Activated CD4-positive, alpha-beta T cell treated with anti-CD3 and anti-CD28 coated beads, Interleukin-2, amount 50 U/mL, for 1 hour (primary cell): Measurements from ENCODE around the gene IDUA.

Experiments used
- DNase-seq: peaks from one replicate; pipeline ENCODE4 v3.0.0-alpha.2; 2020

Gene IDUA

DNA sequence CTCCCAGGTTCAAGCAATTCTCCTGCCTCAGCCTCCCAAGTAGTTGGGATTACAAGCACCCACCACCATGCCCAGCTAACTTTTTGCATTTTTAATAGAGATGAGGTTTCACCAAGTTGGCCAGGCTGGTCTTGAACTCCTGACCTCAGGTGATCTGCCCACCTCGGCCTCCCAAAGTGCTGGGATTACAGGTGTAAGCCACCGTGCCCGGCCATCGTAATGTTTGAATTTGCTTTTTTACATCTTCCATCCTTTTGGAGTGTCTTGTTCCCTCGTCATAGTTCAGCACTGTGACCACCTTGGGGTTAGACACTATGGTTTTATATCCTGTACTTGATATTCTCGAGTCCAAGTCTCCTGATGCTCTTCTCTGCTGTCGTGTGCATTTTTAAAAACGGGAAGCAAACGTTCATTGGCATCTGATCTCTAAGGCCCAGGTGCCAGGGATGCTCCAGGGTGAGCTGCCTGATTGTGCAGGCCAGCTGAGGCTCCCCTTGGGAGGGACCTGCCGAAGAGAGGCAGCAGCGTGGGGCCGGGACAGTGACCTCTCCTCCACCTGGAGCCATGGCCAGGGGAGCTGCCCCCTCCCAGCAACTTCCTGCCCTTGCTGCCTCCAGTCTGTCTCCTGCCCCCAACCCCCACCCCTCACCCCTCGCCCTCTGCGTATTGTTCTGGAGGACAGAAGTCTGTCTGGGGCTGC is 30.2 kb upstream of the IDUA start:
- DNase-seq: no peak

DNA sequence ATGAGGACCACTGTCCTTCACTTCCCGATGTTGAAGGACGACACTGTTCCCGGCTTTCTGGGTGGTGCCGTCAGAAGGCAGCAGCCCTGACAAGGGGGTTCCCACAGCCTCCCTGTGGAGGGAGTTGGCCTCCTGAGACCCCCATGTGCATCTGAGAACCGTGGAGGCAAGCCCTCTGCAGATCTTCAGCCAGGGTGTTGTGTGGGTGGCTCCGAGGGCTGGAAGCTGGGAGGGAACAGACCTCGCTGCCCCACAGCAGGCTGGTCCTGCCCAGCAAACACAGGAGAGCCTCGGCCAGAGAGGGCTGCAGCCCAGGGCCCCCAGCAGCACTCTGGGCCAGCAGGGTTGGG is 29.6 kb upstream of the IDUA start:
- DNase-seq: no peak

DNA sequence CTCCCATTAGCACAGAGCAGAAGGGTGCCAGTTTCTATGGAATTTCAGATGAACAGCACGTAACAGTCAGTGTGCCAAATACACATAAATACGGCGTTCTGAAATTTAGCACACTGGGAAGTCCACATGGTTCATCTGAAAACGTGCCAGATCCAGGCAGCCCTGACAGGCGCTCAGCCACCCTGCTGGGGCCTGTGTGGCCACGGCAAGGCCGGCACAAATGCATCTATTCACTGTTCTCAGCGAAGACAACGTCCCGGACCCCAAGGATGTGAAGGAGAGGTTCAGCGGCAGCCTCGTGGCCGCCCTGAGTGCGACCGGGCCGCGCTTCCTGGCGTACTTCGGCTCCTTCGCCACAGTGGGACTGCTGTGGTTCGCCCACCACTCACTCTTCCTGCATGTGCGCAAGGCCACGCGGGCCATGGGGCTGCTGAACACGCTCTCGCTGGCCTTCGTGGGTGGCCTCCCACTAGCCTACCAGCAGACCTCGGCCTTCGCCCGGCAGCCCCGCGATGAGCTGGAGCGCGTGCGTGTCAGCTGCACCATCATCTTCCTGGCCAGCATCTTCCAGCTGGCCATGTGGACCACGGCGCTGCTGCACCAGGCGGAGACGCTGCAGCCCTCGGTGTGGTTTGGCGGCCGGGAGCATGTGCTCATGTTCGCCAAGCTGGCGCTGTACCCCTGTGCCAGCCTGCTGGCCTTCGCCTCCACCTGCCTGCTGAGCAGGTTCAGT is 29.1 kb upstream of the IDUA start:
- DNase-seq: no peak

DNA sequence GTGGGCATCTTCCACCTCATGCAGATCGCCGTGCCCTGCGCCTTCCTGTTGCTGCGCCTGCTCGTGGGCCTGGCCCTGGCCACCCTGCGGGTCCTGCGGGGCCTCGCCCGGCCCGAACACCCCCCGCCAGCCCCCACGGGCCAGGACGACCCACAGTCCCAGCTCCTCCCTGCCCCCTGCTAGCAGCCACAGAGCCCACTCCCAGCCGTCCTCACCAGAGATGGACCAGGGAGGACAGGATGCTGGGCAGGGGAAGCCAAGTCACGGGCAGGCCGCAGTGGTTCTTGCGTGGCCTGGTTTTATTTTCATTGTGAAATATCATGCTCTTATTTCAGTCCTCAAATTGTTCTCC is 28.6 kb upstream of the IDUA start:
- no peak for DNase-seq

DNA sequence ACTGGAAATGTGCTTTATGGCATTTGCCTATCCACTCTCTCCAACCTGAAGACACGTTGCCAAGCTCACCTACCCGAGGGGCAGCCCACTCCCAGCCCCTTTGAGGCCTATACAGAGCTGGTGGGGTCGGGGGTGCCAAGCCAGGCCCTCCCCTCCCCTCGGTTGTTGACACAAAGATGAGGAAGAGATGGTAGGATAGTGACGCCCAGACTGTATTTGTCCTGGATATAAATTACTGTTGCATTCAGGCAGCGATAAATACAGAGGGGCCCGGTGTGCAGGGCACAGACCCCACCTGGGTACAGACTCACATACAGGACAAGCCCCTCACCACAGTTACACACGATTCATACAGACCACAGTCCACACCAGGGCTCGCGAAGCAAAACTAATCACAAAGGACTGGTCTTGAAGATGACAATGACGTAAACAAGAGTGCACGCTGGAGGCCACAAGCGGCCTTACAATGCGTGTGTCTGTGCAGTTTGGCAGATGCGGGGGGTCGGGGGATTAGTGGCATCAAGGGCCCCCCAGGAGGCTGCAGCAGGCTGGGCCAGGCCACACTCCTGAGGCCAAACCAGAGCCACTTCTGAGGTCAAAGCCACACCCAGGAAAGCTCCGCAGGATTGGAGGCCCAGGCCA is 28.0 kb upstream of the IDUA start:
- no peak for DNase-seq

DNA sequence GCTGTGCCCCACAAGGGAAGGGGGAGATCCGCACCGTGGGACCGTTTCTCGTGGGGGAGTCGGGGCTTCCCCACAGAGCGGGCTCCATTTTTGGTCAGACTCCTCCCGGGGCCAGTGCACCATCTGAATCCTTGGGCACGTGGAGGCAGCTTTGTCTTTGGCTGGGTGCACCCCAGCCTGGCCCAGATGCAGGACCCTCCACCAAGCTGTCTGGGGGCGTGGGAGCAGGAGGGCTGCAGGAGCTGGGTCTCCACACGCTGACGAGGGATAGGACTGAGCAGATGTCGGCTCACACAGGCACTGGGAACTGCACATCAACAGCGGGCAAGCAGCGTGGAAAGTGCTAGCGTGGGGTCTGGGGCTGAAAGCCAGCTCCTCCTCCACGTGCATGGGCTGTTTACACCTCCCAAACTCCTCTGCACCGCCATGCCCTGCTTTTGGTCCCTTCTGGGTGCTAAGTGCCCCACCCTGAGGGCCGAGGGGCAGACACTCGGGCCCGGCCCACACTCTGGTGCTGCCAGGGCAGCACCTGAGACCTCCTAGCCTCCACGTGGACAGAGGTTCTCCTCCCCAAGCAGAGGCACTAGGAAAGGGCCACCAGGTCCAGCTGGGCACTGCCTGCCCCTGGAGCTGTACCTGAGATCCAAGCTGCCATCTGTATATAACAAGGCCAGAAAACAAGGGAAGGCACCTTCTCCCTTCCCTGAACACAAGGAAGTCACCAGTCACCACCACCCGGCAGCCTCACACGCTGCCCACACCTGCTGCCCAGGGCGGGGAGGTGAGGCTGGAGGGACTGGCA is 27.3 kb upstream of the IDUA start:
- no peak for DNase-seq

DNA sequence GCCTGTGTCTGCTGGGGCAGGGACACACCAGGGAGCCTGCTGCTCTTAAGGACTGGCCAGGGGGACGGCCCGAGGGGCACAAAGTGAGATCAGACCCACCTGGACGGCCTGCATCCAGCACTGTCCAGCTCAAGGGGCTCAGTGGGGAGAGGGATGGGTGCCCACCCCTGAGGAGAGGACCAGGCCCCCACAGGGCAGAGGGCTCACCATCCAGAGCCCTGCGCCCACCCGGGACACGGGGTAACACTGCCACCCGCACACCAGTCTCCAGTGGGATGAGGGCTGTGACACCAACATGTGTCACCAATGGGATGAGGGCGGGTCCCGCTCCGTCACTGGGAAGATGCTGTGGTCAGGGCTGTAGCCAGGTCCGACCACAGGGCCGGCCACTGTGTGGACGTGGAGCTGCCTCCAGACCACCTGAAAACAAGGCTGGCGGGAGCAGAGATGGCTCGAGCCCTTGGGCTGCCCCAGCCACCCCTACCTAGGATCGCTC is 26.7 kb upstream of the IDUA start:
- DNase-seq: no peak

DNA sequence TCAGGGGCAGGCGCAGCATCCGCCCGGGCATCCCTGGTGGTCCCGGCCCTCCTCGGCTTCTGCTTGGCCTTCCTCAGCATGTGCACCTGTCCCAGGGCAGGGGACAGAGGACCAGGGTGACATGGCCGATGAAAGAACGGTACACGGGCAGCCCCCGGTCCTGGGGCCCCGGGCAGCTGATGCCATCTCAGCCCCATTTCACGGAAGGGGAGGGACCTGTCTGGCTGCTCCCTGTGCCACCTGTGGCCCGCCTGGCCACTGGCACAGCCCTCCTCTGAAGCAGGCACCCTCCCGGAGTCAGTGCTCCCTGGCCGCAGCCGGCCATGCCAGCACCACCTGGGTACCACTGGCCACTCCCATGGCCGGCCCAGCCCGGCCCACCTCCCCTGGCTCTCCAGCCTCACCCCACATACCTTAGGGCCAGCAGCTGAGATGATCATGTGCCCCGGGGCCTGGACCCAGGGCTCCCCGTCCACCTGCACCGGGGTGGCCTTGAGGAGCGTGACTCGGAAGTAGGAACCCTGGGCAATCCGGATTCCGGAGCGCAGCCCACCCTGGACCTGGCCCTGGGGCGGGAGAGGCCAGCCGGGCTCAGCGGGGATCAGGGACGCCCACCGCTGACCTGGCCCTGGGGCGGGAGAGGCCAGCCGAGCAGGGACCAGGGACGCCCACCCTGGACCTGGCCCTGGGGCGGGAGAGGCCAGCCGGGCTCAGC is 26.1 kb upstream of the IDUA start:
- DNase-seq: no peak

DNA sequence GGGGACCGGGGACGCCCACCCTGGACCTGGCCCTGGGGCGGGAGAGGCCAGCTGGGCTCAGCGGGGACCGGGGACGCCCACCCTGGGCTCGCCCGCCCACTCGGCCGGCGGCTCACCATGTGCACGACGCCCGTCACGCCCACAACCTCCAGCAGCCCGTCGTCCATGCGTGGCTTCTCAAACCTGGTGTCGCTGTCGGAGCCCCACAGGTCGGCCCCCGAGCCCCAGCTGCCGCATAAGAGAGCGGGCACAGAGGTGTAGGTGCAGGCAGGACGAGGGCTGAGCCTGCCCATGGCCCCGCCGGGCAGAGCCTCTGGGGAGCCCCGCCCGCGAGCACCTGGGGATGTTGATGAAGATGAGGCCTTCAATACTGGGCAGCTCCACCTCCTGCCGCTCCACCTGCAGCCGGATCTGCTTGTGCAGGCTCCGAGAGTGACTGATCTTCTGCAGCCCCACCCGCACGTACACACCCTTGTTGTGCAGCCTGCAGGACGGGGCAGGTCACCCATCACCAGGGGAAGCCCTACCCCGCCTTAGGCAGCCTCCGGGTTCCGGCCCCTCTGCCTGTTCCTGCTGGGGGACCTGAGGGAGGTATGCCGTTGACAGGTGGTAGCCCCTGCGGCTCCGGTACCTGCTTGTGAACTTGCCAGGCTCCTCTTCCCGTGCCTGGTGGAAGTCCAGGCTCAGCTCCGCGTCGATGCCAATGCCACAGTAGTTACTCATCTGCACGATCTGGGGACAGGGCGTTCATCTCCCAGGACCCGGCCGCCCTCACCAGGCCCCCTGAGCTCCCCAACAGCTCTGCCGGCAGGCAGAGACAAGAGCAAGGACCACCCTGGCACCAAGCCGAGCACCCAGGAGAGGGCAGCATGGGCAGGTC is 25.3 kb upstream of the IDUA start:
- DNase-seq: no peak

DNA sequence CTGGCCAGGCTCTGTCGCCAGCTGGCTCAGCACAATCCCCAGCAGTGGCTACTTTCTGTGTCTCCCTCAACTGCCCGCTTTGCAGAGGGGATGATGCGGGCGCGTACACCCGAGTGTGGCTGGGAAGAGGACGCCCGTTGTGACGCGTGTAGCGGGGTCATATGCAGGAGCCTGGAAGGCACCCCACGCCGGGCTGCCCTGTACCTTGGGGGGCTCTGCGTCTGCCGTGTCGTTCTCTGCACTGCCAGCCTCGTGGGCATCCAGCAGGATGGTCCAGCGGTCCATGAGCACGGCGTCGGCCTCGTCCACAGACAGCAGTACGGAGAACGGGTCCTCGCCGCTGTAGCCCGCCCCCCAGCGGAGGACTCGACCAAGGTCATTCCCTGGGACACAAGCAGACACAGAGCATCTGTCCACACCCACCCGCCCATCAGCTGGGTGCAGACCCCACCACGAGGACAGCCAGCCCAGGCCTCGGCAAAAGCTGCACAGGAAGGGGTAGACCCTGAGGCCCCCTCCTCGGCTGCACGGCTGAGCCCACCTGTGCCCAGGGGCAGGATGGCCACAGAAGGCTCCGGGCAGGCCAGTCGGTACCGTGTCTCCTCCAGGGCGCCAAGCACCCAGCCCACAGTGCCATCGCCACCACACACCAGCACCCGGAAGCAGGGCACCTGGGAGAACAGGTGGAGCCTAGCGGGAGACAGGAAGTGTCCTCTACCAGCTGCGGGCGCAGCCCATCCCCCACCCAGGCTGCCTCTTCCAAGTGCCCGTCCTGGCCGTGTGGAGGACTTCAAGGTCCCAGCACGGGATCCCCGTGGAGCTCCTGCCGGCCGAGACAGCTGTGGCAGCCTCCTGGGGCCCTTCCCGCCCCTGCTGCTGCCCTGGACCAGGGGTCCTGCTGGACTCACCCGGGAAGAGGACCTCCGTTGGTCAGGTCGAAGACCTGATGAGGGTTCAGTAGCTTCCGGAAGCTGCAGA is 24.3 kb upstream of the IDUA start:
- DNase-seq: no peak

DNA sequence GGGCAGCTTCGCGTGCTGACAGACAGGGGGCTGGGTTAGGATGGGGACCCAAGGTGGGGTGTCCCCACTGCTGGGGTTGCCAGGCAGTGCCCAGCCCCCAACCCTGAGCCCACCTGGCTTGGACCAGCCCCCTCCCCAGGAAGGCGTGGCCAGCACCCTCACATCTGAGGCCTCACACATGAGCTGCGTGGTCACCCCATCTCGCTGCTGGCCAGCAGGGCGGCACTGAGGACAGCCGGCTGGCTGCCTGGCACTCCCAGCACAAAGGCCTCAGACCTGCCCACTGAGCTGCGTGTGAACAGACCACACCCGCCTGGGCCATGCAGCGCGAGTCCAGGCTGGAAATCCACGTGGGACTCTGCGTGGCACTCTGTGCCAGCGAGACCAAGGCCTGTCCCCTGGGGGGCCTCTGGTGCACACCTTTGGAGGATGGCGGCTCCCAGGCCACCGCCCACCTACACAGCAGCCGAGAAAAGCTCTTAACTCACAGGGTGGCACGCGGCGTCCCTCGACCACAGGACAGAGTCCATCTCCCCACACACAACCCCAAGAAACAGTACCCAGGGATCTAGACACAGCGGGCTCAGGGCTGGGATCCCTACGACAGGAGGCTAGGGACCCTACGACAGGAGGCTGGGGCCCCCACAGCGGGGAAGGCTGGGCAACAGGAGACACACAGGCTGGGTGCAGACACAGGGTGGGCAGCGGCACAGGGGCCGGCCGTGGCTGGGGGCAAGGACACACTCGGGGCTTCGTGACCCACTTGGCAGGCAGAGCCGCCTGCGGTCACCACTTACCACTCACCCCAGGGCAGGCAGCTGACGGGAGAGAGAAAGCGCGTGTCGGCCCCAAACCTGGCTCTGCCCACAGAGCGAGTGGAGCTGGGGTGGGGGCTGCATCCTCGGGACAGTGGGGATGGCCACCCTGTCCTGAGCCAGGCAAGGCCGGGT is 23.3 kb upstream of the IDUA start:
- DNase-seq: no peak

DNA sequence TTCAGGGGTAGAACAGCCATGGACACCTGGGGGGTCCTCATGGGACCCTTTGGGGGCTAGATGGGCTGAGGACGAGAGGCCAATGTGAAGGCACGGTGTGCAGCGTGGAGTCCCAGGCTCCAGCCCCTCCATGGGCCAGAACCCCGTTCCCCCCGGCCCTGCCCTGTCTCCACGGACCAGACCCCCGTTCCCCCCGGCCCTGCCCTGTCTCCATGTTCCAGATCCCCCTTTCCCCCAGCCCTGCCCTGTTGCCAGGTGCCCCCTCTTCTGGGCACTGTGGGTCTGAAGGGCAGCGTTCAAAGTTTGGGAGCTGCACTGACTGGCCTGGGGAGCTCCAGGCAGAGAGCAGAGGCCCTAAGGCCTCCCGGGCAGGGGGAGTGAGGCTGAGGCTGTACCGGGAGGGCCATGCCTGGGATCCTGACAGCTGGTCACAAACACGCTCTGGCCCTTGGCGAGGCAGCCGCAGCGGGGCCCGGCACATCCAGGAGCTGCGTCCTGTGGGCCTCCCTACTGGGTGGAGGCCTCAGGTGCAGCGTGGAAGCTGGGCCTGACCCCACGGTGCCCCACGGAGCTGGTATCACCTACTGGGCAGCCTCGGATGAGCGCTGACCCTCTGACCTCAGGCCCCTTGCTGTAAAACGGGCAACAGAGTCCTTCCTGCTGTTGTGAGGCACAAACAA is 22.4 kb upstream of the IDUA start:
- DNase-seq: no peak

DNA sequence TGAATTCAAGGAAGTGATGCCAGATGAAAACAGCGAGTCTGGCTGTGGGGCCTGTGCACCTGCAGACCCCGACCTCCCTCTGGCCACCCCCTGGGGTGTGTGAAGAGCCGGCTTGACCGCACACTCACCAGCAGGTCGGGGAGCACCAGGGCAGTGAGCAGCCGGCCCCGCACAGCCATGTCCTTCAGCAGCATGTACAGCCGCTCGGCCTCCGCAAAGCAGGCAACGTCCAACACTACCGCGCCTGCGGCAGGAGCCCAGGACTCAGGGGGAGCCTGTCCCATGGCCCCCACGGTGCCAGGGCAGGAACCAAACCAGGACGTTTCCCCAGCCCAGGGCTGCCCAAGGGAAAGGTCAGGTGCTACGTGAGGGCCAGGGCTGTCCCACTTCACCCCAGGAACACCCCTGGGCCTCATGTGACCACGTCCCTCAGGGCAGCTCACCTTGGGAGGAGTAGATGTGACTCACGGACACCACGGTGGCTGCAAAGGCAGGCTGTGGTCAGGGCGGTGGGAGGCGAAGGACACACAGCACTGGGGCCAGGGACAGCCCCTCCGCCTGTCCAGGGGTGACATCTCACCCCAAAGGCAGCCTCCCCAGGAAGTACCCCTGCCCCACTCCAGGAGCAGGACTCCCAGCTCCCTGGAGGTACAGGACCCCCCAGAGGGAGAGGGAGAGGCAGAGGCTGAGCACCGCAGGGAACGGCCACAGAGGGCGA is 21.6 kb upstream of the IDUA start:
- no peak for DNase-seq

DNA sequence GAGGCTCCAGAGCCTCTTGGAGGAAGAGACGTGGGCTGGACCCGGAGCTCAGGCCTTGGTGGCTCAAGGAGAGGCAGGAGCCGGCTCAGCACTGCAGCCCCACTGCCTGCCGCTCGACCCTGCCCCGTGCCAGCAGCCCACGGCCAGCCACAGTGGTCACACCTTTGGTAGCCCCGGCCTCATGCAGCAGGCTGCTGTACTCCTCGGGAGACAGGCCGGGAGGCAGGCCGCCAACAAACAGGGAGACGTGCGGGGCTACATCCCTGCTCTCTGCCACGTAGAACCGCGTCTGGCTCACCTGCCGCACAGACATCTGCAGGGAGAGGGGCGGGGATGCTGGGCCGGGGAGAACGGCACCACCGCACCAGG is 21.1 kb upstream of the IDUA start:
- DNase-seq: no peak

DNA sequence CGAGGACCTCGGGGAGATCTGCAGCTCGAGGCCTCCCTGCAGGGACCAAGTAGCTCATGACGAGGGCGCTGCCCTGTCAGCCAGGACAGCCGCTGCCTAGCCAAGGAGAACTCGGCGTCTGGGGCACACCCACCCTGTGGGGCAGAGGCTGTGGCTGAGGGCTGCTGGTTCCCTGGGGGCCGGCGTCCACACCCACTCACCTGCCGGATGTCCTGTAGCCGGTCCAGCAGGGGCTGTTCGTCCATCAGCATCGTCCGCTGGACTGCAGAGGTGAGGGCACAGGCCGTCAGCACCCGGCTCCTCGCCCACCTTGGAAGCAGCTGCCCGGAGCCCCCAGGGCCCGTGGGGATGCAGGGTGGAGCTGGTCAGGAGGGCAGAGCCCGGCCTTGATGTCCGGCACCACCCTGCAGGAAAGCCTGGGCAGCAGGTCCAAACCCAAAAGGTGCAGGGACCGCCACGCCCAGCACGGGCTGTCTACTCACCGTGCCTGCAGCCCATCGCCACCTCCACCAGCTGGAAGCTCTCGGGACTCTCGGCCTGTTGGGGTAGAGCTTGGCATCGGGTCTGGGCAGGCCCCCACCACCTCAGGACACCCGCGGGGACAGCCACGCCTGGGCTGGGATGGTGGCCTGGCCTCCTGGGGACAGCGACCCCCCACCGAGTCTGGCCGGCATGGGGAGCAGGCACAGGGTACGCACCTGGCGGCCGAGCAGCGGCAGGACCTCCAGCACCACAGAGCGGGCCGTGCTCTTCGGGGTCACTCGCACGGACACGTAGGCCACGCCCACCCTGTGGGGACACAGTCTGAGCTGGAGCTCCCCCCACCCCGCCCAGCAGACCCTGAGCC is 20.4 kb upstream of the IDUA start:
- DNase-seq: no peak

DNA sequence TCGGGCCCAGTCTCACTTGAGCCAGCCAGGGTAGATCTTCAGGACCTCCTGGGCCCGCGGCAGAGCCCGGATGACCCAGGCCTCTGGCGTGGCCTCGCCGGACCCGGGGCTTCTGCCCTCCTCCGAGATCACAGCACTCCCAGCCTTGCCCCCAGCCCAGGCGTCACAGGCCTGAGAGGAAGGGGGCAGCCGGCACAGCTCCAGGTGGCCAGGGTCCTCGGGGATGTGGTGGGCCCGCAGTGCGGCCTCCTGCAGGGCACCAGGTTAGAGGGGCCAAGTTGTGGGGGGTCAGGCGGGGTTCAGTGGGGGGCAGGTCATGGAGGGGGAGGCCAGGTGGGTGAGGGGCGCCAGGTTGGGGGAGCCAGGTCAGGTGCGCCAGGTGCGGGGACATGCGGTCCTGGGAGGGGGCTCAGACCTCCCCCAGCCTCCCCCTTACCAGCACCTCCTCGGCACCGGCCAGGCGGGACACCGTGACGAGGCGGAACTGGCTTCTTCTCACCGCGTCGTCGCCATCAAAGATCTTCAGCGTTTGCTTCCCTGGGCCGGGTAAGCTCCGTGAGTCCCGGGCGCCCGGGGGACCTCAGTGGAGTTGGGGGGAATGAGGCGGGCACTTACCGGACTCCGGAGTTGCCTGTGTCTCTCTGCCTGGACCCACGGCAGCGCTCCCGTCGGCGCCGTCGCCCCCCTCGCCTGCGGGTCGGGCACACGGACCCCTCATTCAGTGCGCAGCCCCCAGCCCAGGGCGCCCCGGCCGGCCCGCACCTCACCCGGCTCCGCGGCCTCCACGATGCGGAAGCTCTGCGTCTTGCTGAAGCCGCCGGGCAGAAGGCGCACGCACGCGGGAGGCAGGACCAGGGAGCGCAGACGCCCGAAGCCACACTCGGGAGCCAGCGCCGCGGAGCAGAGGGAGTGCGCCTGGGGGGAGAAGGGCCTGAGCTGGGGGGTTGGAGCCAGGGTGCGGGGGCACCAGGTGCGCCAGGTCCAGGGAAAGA is 19.4 kb upstream of the IDUA start:
- no peak for DNase-seq
